ENCODE data around the gene DZIP3.

DNA sequence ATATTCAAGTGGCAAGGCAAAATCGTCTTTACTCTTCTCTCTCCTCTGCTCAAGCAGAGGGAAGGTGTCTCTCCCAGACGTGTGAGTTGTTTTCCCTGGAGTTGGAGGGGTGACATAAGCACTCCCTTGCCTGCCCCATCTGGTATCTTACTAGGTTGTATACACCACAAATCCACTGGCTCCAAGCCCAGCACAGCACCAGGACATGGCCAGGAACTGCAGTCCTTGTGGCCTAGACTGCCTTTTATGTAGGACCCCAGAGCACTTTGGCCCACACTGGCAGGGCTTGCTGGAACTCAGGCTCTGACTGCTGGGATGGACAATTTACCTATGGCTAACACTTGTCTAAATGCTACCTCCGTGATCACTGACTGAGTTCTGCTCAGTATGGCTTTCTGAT, 34.0 kb downstream of the DZIP3 start:
- no peak for TF ChIP-seq POLR2A (IDR thresholded peaks at IDR 0.05)
- TF ChIP-seq, protein P1, sequence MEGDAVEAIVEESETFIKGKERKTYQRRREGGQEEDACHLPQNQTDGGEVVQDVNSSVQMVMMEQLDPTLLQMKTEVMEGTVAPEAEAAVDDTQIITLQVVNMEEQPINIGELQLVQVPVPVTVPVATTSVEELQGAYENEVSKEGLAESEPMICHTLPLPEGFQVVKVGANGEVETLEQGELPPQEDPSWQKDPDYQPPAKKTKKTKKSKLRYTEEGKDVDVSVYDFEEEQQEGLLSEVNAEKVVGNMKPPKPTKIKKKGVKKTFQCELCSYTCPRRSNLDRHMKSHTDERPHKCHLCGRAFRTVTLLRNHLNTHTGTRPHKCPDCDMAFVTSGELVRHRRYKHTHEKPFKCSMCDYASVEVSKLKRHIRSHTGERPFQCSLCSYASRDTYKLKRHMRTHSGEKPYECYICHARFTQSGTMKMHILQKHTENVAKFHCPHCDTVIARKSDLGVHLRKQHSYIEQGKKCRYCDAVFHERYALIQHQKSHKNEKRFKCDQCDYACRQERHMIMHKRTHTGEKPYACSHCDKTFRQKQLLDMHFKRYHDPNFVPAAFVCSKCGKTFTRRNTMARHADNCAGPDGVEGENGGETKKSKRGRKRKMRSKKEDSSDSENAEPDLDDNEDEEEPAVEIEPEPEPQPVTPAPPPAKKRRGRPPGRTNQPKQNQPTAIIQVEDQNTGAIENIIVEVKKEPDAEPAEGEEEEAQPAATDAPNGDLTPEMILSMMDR (IDR thresholded peaks at IDR 0.05) = no peak
